HepG2 (cell line): ENCODE data around the gene PKMYT1. TPM values are rescaled to one million over a fixed set of nuclear protein-coding genes. Genes with fewer than 3 reads are reported as not detected.

ENCODE experiments used
- E2F5 ChIP-seq: sonication (generic); formaldehyde crosslinking; conservative IDR thresholded peaks from 2 replicates; pipeline ENCODE4 v1.4.0; 2020; ENCODE audit warnings: missing genetic modification reagents
- FOXP1 ChIP-seq, 2 experiments: fragments of 450-650 bp in 1 of 2; IDR thresholded peaks; 2 replicates each; pipeline ENCODE4 v1.6.1; 2017 to 2018; ENCODE audit warnings: antibody characterized with exemption in 1 of 2
- GTF2F1 ChIP-seq: fragments of 150-350 bp; IDR thresholded peaks from 2 replicates; pipeline ENCODE4 v1.6.1; 2014; ENCODE audit warnings: low read length
- HNF4A ChIP-seq: sonication (generic); formaldehyde crosslinking; IDR thresholded peaks from 2 replicates; pipeline ENCODE4 v1.4.0; 2020; ENCODE audit warnings: missing genetic modification reagents
- KLF6 ChIP-seq: IDR thresholded peaks from 2 replicates; pipeline ENCODE4 v1.8.0; 2016; ENCODE audit warnings: missing biosample characterization, missing genetic modification reagents
- MXD3 ChIP-seq: IDR thresholded peaks from 2 replicates; pipeline ENCODE4 v1.6.1; 2016; ENCODE audit warnings: mild to moderate bottlenecking, missing biosample characterization, missing genetic modification reagents
- NFE2 ChIP-seq: sonication (generic); formaldehyde crosslinking; IDR thresholded peaks from 2 replicates; pipeline ENCODE4 v1.4.0; 2020; ENCODE audit warnings: missing genetic modification reagents
- NONO ChIP-seq, 2 experiments: fragments of 450-650 bp in 1 of 2; sonication (generic) in 1 of 2; formaldehyde crosslinking in 1 of 2; IDR thresholded peaks in 1 of 2; conservative IDR thresholded peaks in 1 of 2; 2 replicates each; pipeline versions ENCODE4 v1.6.1 to v1.8.0; 2017 to 2022; ENCODE audit warnings: mild to moderate bottlenecking in 1 of 2, missing genetic modification reagents in 1 of 2, moderate library complexity in 1 of 2
- NR2F1 ChIP-seq, 2 experiments: fragments of 450-650 bp in 1 of 2; formaldehyde crosslinking in 1 of 2; IDR thresholded peaks; 2 replicates each; pipeline versions ENCODE4 v1.5.0 to v1.6.1; 2016 to 2020; ENCODE audit warnings: mild to moderate bottlenecking in 1 of 2, missing compliant biosample characterization in 1 of 2, missing genetic modification reagents in 1 of 2, moderate library complexity in 1 of 2
- SIN3A ChIP-seq: IDR thresholded peaks from 2 replicates; pipeline ENCODE4 v1.6.1; 2011; ENCODE audit warnings: low read depth, mild to moderate bottlenecking, control low read depth, low read length, borderline replicate concordance
- TAF1 ChIP-seq: sonication (generic); formaldehyde crosslinking; IDR thresholded peaks from 2 replicates; pipeline ENCODE4 v1.4.0; 2020; ENCODE audit warnings: missing genetic modification reagents
- USF2 ChIP-seq, 2 experiments: sonication (generic) in 1 of 2; formaldehyde crosslinking in 1 of 2; IDR thresholded peaks; 2 replicates each; pipeline versions ENCODE4 v1.5.1 to v1.6.1; 2011 to 2020; ENCODE audit warnings: borderline replicate concordance in 1 of 2, low read depth in 1 of 2, low read length in 1 of 2, mild to moderate bottlenecking in 1 of 2, missing genetic modification reagents in 1 of 2, moderate library complexity in 1 of 2
- ZFP36L2 ChIP-seq: sonication (generic); formaldehyde crosslinking; IDR thresholded peaks from 2 replicates; pipeline ENCODE4 v1.4.0; 2020; ENCODE audit warnings: missing genetic modification reagents
- ZNF143 ChIP-seq: sonication (generic); formaldehyde crosslinking; IDR thresholded peaks from 2 replicates; pipeline ENCODE4 v1.4.0; 2020; ENCODE audit warnings: missing genetic modification reagents
- ZNF235 ChIP-seq: sonication (generic); formaldehyde crosslinking; IDR thresholded peaks from 2 replicates; pipeline ENCODE4 v1.8.1; 2023; ENCODE audit warnings: mild to moderate bottlenecking, missing genetic modification reagents, borderline replicate concordance
- ZNF589 ChIP-seq: sonication (generic); formaldehyde crosslinking; conservative IDR thresholded peaks from 2 replicates; pipeline ENCODE4 v1.8.0; 2022; ENCODE audit warnings: mild to moderate bottlenecking, moderate library complexity, missing genetic modification reagents
- ZNF687 ChIP-seq: sonication (generic); formaldehyde crosslinking; IDR thresholded peaks from 2 replicates; pipeline ENCODE4 v1.5.1; 2020; ENCODE audit warnings: mild to moderate bottlenecking, missing genetic modification reagents, moderate library complexity
- ZNF737 ChIP-seq: sonication (generic); formaldehyde crosslinking; IDR thresholded peaks from 2 replicates; pipeline ENCODE4 v1.5.0; 2020; ENCODE audit warnings: missing genetic modification reagents, mild to moderate bottlenecking, borderline replicate concordance
- ZNF879 ChIP-seq: sonication (generic); formaldehyde crosslinking; IDR thresholded peaks from 2 replicates; pipeline ENCODE4 v1.8.1; 2023; ENCODE audit warnings: missing genetic modification reagents
- ZNF891 ChIP-seq: sonication (generic); formaldehyde crosslinking; IDR thresholded peaks from 2 replicates; pipeline ENCODE4 v1.5.0; 2020; ENCODE audit warnings: mild to moderate bottlenecking, missing genetic modification reagents
- polyA plus RNA-seq, 8 experiments: library from polyadenylated mRNA; depleted of rRNA in 3 of 8; stranded (reverse) in 7 of 8; unstranded in 1 of 8; fragments of >200 nt; fragmentation: Illumina TruSeq in 4 of 8; extraction: Trizol in 4 of 8; gene quantifications; 2 replicates each; pipeline versions ENCODE4 v1.2.1 to v1.2.3, GENCODE V29; 2011 to 2016; ENCODE audit warnings: low read depth in 4 of 8, missing spikeins in 1 of 8, mixed read lengths in 1 of 8; ENCODE audit not compliant: insufficient read depth in 1 of 8
- total RNA-seq, 5 experiments: library from RNA; depleted of rRNA; stranded (reverse); fragments of >200 nt; fragmentation: Illumina TruSeq; extraction: Trizol; gene quantifications; 2 replicates each; pipeline ENCODE4 v1.2.3, GENCODE V29; 2016; ENCODE audit warnings: low read depth in 1 of 5

PKMYT1 gene
- total and polyA plus RNA-seq, 2 of the 13 experiments (the other 11 are each of a cell fraction or from before 2014, with no cell fraction given), result 7.0 to 27.8 TPM

DNA sequence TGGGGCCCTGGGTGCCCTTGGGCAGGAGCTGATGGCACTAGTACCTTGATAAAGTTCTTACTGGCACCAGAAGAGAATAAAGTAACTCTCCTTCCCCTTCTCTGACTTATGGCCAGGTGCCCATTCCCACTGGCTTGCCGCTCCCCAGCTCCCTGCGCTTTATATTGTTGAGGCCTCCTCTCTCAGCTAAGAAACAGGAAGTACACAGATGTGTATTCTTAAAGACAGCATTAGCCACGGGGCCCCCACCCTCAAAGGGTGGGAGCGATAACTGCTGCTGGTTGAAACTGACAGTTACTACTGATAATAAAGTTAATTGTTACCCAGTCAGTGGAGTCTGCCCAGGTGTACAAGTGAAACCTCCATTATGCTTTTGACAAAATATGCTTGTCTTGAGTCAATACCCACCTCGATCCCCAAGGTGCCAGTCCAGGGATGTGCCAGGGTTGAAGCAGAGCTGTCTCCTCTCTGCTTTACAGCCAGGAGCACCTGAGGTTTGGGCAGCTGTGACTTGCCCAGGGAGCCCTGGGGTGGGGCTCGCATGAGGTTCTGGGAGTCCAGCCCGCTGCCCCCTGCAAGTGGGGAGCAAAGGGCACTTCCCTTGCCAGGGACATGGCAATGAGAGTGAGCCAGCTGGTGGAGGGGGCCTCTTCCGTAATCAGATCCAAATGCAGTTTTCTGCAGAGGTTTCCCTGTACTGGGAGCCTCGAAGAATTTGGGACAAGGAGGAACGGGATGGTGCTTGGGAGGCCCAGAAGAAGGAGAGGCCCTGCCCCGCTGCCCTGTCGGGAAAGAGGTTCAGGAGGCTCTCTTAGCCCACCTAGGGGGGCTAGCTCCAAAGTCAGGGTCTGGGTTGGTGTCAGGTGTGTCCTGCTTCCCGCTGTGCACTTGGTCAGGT lies 27.1 kb upstream of the PKMYT1 start (continued):
- TF ChIP-seq USF2 (IDR thresholded peaks at IDR 0.05; ENCODE audit: low read depth, low read length) (no peak), USF2 (CRISPR knock-in tag; IDR thresholded peaks at IDR 0.05; ENCODE audit: borderline replicate concordance) (no peak), ZFP36L2 (CRISPR knock-in tag) (no peak), ZNF687 (CRISPR knock-in tag) (peak; percentile 85), ZNF891 (CRISPR knock-in tag) (0 out of 2 replicates have a peak, but pooled peaks have one; percentile 14), ZNF589 (CRISPR knock-in tag) (no peak), MXD3 (no peak), HNF4A (peak; percentile 67), NR2F1 (CRISPR knock-in tag; IDR thresholded peaks at IDR 0.05) (0 out of 4 replicates have a peak, but pooled peaks of 1 of the 2 experiments have one; percentile 13), NFE2 (CRISPR knock-in tag) (no peak), ZNF235 (CRISPR knock-in tag) (no peak), NONO (IDR thresholded peaks at IDR 0.05) (no peak), NONO (CRISPR knock-in tag; conservative IDR thresholded peaks at IDR 0.05) (0 out of 2 replicates have a peak, but pooled peaks have one; percentile 36), FOXP1 (IDR thresholded peaks at IDR 0.05) (no peak), FOXP1 (CRISPR knock-in tag; IDR thresholded peaks at IDR 0.05) (no peak), ZNF737 (no peak), TAF1 (CRISPR knock-in tag) (no peak), ZNF879 (CRISPR knock-in tag) (no peak), GTF2F1 (no peak), KLF6 (no peak), E2F5 (CRISPR knock-in tag) (no peak), ZNF143 (no peak), SIN3A (no peak)
